Measurements from ENCODE around the gene ABCA9. TPM values are rescaled to one million over a fixed set of nuclear protein-coding genes. Genes with fewer than 3 reads are reported as not detected.

The ABCA9 gene
- total RNA-seq, 1 experiment from 2014 or later = not detected

- intact Hi-C loops (cut with micrococcal nuclease; ENCODE audit: unreplicated experiment) = loop anchor here (2.0 kb wide), 1 partner anchor 166 kb away; no protein-coding TSS in a partner anchor
- Mint-ChIP-seq H3K4me1 (ENCODE audit: low read depth, unreplicated experiment) (no peaks in the 10 kb centered on the region), H3K4me3 (ENCODE audit: low read depth, unreplicated experiment) (no peak overlapping the region), H3K36me3 (ENCODE audit: insufficient read depth, unreplicated experiment) (no peaks in the 10 kb centered on the region), H3K27me3 (ENCODE audit: unreplicated experiment) (no peaks in the 10 kb centered on the region), H3K27ac (ENCODE audit: unreplicated experiment) (no peak overlapping the region), H3K9me3 (ENCODE audit: low read depth, unreplicated experiment) (peaks cover 4% of the 10 kb centered on the region)
- CTCF ChIA-PET = no interaction called here
- no peak for DNase-seq
- no peak for TF ChIP-seq CTCF (IDR thresholded peaks at IDR 0.05; ENCODE audit: unreplicated experiment)
- BruUV-seq (replicated peaks) = no TSS peak
These were observed 8.6 kb upstream of the ABCA9 start for GRCh38 chr17:69069226-69069750.

GRCh38 chr17:69067274-69068047 is 6.7 kb upstream of the ABCA9 start:
- H3K9me3 Mint-ChIP-seq (ENCODE audit: low read depth, unreplicated experiment) = peaks cover 4% of the 10 kb centered on the region
- no peaks in the 10 kb centered on the region for H3K4me1 Mint-ChIP-seq (ENCODE audit: low read depth, unreplicated experiment)
- no peak for TF ChIP-seq CTCF (IDR thresholded peaks at IDR 0.05; ENCODE audit: unreplicated experiment)
- no peak for DNase-seq
- H3K36me3 Mint-ChIP-seq (ENCODE audit: insufficient read depth, unreplicated experiment) = no peaks in the 10 kb centered on the region
- H3K27me3 Mint-ChIP-seq (ENCODE audit: unreplicated experiment) = no peaks in the 10 kb centered on the region
- intact Hi-C loops (cut with micrococcal nuclease; ENCODE audit: unreplicated experiment) = loop anchor here (2.0 kb wide), 1 partner anchor 167 kb away; no protein-coding TSS in a partner anchor
- H3K4me3 Mint-ChIP-seq (ENCODE audit: low read depth, unreplicated experiment) = no peak overlapping the region
- CTCF ChIA-PET = no interaction called here
- BruUV-seq (replicated peaks) = no TSS peak
- H3K27ac Mint-ChIP-seq (ENCODE audit: unreplicated experiment) = no peak overlapping the region

GRCh38 chr17:69066482-69066881 is 5.8 kb upstream of the ABCA9 start:
- no peak for TF ChIP-seq CTCF (IDR thresholded peaks at IDR 0.05; ENCODE audit: unreplicated experiment)
- DNase-seq = no peak
- CTCF ChIA-PET = no interaction called here
- no peaks in the 10 kb centered on the region for H3K36me3 Mint-ChIP-seq (ENCODE audit: insufficient read depth, unreplicated experiment)
- H3K27me3 Mint-ChIP-seq (ENCODE audit: unreplicated experiment) = no peaks in the 10 kb centered on the region
- H3K4me3 Mint-ChIP-seq (ENCODE audit: low read depth, unreplicated experiment) = no peak overlapping the region
- no TSS peak for BruUV-seq (replicated peaks)
- no peak overlapping the region for H3K27ac Mint-ChIP-seq (ENCODE audit: unreplicated experiment)
- peaks cover 4% of the 10 kb centered on the region for H3K9me3 Mint-ChIP-seq (ENCODE audit: low read depth, unreplicated experiment)
- H3K4me1 Mint-ChIP-seq (ENCODE audit: low read depth, unreplicated experiment) = no peaks in the 10 kb centered on the region
- intact Hi-C loops (cut with micrococcal nuclease; ENCODE audit: unreplicated experiment) = no loop called here

GRCh38 chr17:69065113-69065512 is 4.4 kb upstream of the ABCA9 start:
- H3K27ac Mint-ChIP-seq (ENCODE audit: unreplicated experiment) = no peak overlapping the region
- no peak for TF ChIP-seq CTCF (IDR thresholded peaks at IDR 0.05; ENCODE audit: unreplicated experiment)
- H3K9me3 Mint-ChIP-seq (ENCODE audit: low read depth, unreplicated experiment) = peaks cover 4% of the 10 kb centered on the region
- no peaks in the 10 kb centered on the region for H3K36me3 Mint-ChIP-seq (ENCODE audit: insufficient read depth, unreplicated experiment)
- DNase-seq = no peak
- no TSS peak for BruUV-seq (replicated peaks)
- no peaks in the 10 kb centered on the region for H3K27me3 Mint-ChIP-seq (ENCODE audit: unreplicated experiment)
- H3K4me3 Mint-ChIP-seq (ENCODE audit: low read depth, unreplicated experiment) = no peak overlapping the region
- CTCF ChIA-PET = no interaction called here
- H3K4me1 Mint-ChIP-seq (ENCODE audit: low read depth, unreplicated experiment) = no peaks in the 10 kb centered on the region
- intact Hi-C loops (cut with micrococcal nuclease; ENCODE audit: unreplicated experiment) = no loop called here
